ENCODE data around the gene PI4KA. TPM values are rescaled to one million over a fixed set of nuclear protein-coding genes. Genes with fewer than 3 reads are reported as not detected.
"Not testable (repeated sequence)": the region's sequence is repeated elsewhere in the genome, so short reads cannot be mapped to it uniquely, and the experiment has no call there.

PI4KA gene
- total RNA-seq, 2 experiments from 2014 or later: 46.9 to 95.7 TPM

GRCh38 chr22:20668226-20668625, 190.4 kb downstream of the PI4KA start:
- BruUV-seq (replicated peaks); DNase-seq (ENCODE audit: low spot score); H3K4me2 ChIP-seq (ENCODE audit: low read length); intact Hi-C loops (cut with micrococcal nuclease; ENCODE audit: unreplicated experiment); H3K4me3 ChIP-seq (ENCODE audit: low read depth, low read length, poor library complexity, severe bottlenecking); H3K27ac ChIP-seq (ENCODE audit: low read depth, low read length, poor library complexity, severe bottlenecking); H3K79me2 ChIP-seq (ENCODE audit: insufficient read depth, low read depth, low read length); POLR2A ChIA-PET; H3K4me1 ChIP-seq (ENCODE audit: insufficient read depth, low read length, poor library complexity, severe bottlenecking); H2AFZ ChIP-seq (ENCODE audit: low read length); CTCF ChIA-PET (ENCODE audit: unreplicated experiment); H3K9me3 ChIP-seq (ENCODE audit: low read length); H3K36me3 ChIP-seq (ENCODE audit: insufficient read depth, low read length); H3K9me2 ChIP-seq (ENCODE audit: insufficient read depth, low read length); H4K20me1 ChIP-seq (ENCODE audit: insufficient read depth, low read length): not testable (repeated sequence)

GRCh38 chr22:20667548-20667947, 191.1 kb downstream of the PI4KA start:
- DNase-seq (ENCODE audit: low spot score); H2AFZ ChIP-seq (ENCODE audit: low read length); intact Hi-C loops (cut with micrococcal nuclease; ENCODE audit: unreplicated experiment); H3K4me3 ChIP-seq (ENCODE audit: low read depth, low read length, poor library complexity, severe bottlenecking); H3K4me2 ChIP-seq (ENCODE audit: low read length); H3K9me3 ChIP-seq (ENCODE audit: low read length); H3K36me3 ChIP-seq (ENCODE audit: insufficient read depth, low read length); POLR2A ChIA-PET; CTCF ChIA-PET (ENCODE audit: unreplicated experiment); H3K4me1 ChIP-seq (ENCODE audit: insufficient read depth, low read length, poor library complexity, severe bottlenecking); BruUV-seq (replicated peaks); H4K20me1 ChIP-seq (ENCODE audit: insufficient read depth, low read length); H3K27ac ChIP-seq (ENCODE audit: low read depth, low read length, poor library complexity, severe bottlenecking); H3K9me2 ChIP-seq (ENCODE audit: insufficient read depth, low read length); H3K79me2 ChIP-seq (ENCODE audit: insufficient read depth, low read depth, low read length): not testable (repeated sequence)

- H3K36me3 ChIP-seq (ENCODE audit: insufficient read depth, low read length): no peaks in the 10 kb centered on the region
- H3K4me2 ChIP-seq (ENCODE audit: low read length): no peak overlapping the region
- no peaks in the 10 kb centered on the region for H4K20me1 ChIP-seq (ENCODE audit: insufficient read depth, low read length)
- no peak overlapping the region for H3K4me3 ChIP-seq (ENCODE audit: low read depth, low read length, poor library complexity, severe bottlenecking)
- no peak for DNase-seq (ENCODE audit: low spot score)
- no peak overlapping the region for H2AFZ ChIP-seq (ENCODE audit: low read length)
- no peaks in the 10 kb centered on the region for H3K4me1 ChIP-seq (ENCODE audit: insufficient read depth, low read length, poor library complexity, severe bottlenecking)
- no peaks in the 10 kb centered on the region for H3K9me2 ChIP-seq (ENCODE audit: insufficient read depth, low read length)
- CTCF ChIA-PET (ENCODE audit: unreplicated experiment): no interaction called here
- H3K9me3 ChIP-seq (ENCODE audit: low read length): no peaks in the 10 kb centered on the region
- intact Hi-C loops (cut with micrococcal nuclease; ENCODE audit: unreplicated experiment): no loop called here
- BruUV-seq (replicated peaks): no TSS peak
- H3K79me2 ChIP-seq (ENCODE audit: insufficient read depth, low read depth, low read length): no peaks in the 10 kb centered on the region
- H3K27ac ChIP-seq (ENCODE audit: low read depth, low read length, poor library complexity, severe bottlenecking): no peak overlapping the region
- no peak for TF ChIP-seq EZH2phosphoT487 (IDR thresholded peaks at IDR 0.05; ENCODE audit: borderline replicate concordance, low read depth, low read length)
- POLR2A ChIA-PET: no interaction called here
Observed at GRCh38 chr22:20666560-20666959, 192.1 kb downstream of the PI4KA start.

DNA sequence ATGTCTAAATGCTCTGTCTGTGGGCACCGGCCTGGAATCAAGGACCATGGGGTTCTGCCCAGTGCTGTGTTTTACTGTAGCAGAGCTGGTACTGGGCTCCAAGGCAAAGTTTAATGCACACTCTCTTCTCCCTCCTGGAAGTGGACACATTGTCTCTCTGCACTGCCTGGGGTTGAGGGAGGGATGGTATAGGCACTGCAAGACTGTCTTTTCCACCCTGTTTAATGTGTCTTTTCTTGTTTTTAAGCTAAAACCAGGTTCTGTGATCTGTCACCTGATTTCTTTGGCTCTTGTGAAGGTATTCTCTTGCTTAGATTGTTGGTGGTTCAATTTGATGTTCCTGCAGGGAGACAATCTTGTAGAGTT, 194.0 kb downstream of the PI4KA start:
- ChIA-PET CTCF (ENCODE audit: unreplicated experiment) (no interaction called here), POLR2A (interaction anchor here (0.6 kb wide), 1 partner anchor 130 kb away, joined by 3 read pairs; no protein-coding TSS in a partner anchor)
- no peak overlapping the region for H3K4me2 ChIP-seq (ENCODE audit: low read length)
- H3K79me2 ChIP-seq (ENCODE audit: insufficient read depth, low read depth, low read length): no peaks in the 10 kb centered on the region
- H3K9me3 ChIP-seq (ENCODE audit: low read length): no peaks in the 10 kb centered on the region
- TF ChIP-seq, protein P1, sequence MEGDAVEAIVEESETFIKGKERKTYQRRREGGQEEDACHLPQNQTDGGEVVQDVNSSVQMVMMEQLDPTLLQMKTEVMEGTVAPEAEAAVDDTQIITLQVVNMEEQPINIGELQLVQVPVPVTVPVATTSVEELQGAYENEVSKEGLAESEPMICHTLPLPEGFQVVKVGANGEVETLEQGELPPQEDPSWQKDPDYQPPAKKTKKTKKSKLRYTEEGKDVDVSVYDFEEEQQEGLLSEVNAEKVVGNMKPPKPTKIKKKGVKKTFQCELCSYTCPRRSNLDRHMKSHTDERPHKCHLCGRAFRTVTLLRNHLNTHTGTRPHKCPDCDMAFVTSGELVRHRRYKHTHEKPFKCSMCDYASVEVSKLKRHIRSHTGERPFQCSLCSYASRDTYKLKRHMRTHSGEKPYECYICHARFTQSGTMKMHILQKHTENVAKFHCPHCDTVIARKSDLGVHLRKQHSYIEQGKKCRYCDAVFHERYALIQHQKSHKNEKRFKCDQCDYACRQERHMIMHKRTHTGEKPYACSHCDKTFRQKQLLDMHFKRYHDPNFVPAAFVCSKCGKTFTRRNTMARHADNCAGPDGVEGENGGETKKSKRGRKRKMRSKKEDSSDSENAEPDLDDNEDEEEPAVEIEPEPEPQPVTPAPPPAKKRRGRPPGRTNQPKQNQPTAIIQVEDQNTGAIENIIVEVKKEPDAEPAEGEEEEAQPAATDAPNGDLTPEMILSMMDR (conservative IDR thresholded peaks at IDR 0.05; ENCODE audit: low read length): no peak
- no peak for TF ChIP-seq EZH2phosphoT487 (IDR thresholded peaks at IDR 0.05; ENCODE audit: borderline replicate concordance, low read depth, low read length)
- no peaks in the 10 kb centered on the region for H3K9me2 ChIP-seq (ENCODE audit: insufficient read depth, low read length)
- no peak overlapping the region for H3K4me3 ChIP-seq (ENCODE audit: low read depth, low read length, poor library complexity, severe bottlenecking)
- no peaks in the 10 kb centered on the region for H3K36me3 ChIP-seq (ENCODE audit: insufficient read depth, low read length)
- H2AFZ ChIP-seq (ENCODE audit: low read length): no peak overlapping the region
- no peaks in the 10 kb centered on the region for H4K20me1 ChIP-seq (ENCODE audit: insufficient read depth, low read length)
- no TSS peak for BruUV-seq (replicated peaks)
- no peaks in the 10 kb centered on the region for H3K4me1 ChIP-seq (ENCODE audit: insufficient read depth, low read length, poor library complexity, severe bottlenecking)
- no peak overlapping the region for H3K27ac ChIP-seq (ENCODE audit: low read depth, low read length, poor library complexity, severe bottlenecking)
- no peak for DNase-seq (ENCODE audit: low spot score)
- intact Hi-C loops (cut with micrococcal nuclease; ENCODE audit: unreplicated experiment): no loop called here

Data from OCI-LY7 (cell line).